Retinal pigment epithelial cell (primary cell): Measurements from ENCODE around the gene GABRB1.

Experiments
- DNase-seq: peaks from one replicate; pipeline ENCODE4 v3.0.0-alpha.2; 2010; ENCODE audit warnings: low read depth
- H3K4me3 ChIP-seq: 2 replicates; pipeline ENCODE4 v1.5.1; 2011; ENCODE audit warnings: mild to moderate bottlenecking, low read length, control low read depth, moderate library complexity
- TF ChIP-seq, protein P1 (sequence below): conservative IDR thresholded peaks from 2 replicates; pipeline ENCODE4 v1.5.1; 2011; ENCODE audit warnings: low read depth, low read length, control low read depth, inconsistent platforms

Gene GABRB1

DNA sequence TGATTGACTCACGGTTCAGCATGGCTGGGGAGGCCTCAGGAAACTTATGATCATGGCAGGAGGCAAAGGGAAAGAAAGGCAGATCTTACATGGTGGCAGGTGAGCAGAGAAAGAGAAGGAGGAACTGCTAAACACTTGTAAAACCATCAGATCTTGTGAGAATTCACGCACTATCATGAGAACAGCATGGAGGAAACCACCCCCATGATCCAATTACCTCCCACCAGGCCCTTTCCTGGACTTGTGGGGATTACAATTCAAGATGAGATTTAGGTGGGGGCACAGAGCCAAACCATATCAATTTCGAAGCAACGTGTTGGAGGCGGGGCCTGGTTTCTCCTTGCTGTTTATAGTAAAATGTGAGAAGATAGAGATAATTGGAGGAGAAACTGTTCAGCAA lies 167.4 kb downstream of the GABRB1 start:
- TF ChIP-seq, protein P1, sequence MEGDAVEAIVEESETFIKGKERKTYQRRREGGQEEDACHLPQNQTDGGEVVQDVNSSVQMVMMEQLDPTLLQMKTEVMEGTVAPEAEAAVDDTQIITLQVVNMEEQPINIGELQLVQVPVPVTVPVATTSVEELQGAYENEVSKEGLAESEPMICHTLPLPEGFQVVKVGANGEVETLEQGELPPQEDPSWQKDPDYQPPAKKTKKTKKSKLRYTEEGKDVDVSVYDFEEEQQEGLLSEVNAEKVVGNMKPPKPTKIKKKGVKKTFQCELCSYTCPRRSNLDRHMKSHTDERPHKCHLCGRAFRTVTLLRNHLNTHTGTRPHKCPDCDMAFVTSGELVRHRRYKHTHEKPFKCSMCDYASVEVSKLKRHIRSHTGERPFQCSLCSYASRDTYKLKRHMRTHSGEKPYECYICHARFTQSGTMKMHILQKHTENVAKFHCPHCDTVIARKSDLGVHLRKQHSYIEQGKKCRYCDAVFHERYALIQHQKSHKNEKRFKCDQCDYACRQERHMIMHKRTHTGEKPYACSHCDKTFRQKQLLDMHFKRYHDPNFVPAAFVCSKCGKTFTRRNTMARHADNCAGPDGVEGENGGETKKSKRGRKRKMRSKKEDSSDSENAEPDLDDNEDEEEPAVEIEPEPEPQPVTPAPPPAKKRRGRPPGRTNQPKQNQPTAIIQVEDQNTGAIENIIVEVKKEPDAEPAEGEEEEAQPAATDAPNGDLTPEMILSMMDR, result no peak
- DNase-seq, result no peak
- H3K4me3 ChIP-seq, result no peak overlapping the region

DNA sequence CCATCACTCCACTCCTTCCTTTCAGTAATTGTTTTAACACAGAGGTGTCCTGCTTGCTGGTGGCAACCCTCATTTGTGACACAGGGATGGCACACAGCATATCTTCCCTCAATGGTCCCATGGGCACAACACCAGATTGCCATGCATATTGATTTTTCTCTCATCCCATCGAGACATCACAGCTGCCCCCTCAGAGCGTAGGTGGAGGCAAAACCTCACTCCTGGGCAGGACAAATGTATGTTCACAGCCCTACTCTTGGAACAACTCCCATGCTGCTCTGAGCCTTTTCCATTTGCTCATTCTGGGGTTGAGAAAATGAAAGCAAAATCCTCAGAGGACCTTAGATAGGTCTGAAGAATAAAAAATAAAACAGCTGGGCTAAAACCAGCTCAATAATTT lies 172.2 kb downstream of the GABRB1 start:
- TF ChIP-seq, protein P1, result no peak
- H3K4me3 ChIP-seq, result no peak overlapping the region
- DNase-seq, result no peak

DNA sequence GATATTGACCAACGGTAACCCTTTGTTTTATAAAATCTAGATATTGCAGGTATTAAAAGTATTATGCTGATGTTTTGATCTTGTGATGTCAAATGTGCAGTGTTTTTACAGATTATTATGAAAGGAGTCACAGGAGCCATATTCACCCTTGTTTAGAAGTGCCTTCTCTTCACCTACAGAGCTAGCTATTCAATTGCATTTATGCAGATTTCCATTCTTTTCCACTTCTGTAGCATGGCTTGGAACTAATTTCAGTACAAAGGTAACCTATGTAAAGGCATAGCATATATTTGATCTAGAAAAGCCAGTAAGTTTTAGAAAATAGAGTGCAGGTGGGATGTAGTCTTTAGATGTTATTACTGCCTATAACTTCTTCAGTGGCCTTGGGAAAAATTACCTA lies 176.2 kb downstream of the GABRB1 start:
- DNase-seq, result no peak
- TF ChIP-seq, protein P1, result no peak
- H3K4me3 ChIP-seq, result no peak overlapping the region

DNA sequence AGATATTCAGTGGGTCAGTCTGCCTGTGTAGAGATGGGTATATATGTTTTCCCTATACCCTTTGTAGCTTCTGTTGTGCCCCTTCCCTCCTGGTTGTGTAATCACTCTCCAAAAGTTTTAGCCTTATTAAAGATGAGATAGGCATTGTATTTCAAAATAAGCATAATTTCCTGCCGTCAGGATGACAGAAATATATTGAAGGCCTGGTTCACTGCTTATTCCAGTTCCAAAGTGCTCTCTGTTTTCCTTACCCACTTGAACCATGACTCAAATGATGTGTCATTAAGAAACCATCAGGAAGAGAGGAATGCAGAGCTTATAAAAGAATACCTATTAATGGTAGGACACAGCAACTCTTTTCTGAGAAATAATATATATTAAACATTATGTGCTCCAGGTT lies 178.5 kb downstream of the GABRB1 start:
- DNase-seq, result no peak
- H3K4me3 ChIP-seq, result no peak overlapping the region
- TF ChIP-seq, protein P1, result no peak

DNA sequence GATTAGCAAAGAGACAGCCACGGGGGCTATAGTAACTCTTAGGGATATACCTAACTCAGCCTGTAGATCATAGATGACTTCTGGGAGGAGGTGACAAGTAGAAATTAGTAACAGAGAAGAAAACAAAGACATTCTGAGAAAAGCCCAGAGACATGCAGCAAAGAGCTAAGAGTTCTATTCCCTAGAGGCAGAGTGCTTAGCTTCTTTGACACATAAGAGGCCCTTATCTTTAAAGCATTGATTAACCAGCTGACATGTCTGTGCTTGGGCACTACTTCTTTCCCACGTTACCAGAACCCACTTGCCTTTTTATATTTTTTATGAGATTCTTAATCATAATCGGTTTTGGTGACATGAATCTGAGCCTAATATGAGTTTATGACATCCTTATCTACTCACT lies 179.5 kb downstream of the GABRB1 start:
- TF ChIP-seq, protein P1, result no peak
- H3K4me3 ChIP-seq, result no peak overlapping the region
- no peak for DNase-seq

DNA sequence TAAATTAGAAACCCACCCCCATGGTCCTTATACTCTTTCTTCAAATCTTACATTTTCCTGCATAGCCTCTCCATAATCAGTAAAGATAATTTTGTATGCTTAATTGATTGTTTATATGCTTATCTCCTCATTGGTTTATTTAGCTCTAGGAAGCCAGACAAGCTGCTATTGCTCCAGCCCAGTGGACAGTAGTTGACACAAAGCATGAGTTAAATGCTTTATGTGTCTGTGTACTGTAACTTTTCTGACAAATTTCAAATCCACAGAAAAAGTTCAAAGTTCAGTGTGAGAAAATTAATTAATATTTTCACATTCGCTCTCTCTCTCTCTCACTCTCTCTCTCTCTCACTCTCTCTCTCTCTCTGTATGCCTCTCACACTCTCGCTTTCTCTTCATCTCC lies 181.7 kb downstream of the GABRB1 start:
- H3K4me3 ChIP-seq, result no peak overlapping the region
- DNase-seq, result no peak
- TF ChIP-seq, protein P1, result no peak

DNA sequence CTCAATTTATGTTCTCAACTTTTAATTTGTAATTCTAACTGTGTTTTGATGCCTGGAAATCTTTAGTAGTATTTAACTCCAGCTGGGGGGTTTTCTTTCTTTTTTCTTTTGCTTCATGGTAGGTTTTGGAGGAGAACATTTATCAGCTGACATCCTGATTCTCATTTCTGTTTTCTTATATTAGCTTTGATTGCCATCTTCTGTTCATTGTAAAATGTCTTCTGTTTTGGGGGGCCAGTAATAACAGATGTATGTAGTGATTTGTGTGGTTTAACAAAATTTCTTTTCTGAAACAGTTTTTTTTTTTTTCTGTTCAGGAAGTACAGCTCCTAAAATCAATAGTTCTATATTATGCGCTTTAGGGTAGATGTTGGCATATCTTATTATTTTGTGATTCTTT lies 182.2 kb downstream of the GABRB1 start:
- TF ChIP-seq, protein P1, result no peak
- no peak overlapping the region for H3K4me3 ChIP-seq
- DNase-seq, result no peak
